SK-N-SH (cell line): ENCODE measurements around the gene ESCO1.

Experiments used
- TAF1 ChIP-seq: IDR thresholded peaks from 2 replicates; pipeline ENCODE4 v1.6.1; 2012; ENCODE audit warnings: low read depth, mild to moderate bottlenecking, low read length, moderate library complexity, borderline replicate concordance
- YY1 ChIP-seq: IDR thresholded peaks from 2 replicates; pipeline ENCODE4 v1.4.0; 2012; ENCODE audit warnings: low read depth, mild to moderate bottlenecking
- TF ChIP-seq, protein P1 (sequence below): fragments of 200-600 bp; sonication (generic); IDR thresholded peaks from 2 replicates; pipeline ENCODE4 v1.6.1; 2017; ENCODE audit warnings: antibody characterized with exemption, mild to moderate bottlenecking, moderate library complexity

DNA sequence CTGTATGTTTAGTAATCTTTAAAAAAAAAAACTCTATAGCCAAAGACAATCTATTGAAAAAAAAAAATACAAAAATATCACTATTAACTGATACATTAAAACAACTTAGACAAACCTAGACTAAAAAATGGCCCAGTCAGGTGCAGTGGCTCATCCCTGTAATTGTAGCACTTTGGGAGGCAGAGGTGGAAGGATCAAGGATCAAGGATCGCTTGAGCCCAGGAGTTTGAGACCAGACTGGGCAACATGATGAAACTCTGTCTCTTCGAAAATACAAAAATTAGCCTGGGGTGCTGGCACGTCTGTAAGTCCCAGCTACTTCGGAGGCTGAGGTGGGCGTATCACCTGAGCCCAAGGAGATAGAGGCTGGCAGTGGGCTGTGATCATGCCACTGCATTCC is 16.1 kb downstream of the ESCO1 start:
- TF ChIP-seq, protein P1, sequence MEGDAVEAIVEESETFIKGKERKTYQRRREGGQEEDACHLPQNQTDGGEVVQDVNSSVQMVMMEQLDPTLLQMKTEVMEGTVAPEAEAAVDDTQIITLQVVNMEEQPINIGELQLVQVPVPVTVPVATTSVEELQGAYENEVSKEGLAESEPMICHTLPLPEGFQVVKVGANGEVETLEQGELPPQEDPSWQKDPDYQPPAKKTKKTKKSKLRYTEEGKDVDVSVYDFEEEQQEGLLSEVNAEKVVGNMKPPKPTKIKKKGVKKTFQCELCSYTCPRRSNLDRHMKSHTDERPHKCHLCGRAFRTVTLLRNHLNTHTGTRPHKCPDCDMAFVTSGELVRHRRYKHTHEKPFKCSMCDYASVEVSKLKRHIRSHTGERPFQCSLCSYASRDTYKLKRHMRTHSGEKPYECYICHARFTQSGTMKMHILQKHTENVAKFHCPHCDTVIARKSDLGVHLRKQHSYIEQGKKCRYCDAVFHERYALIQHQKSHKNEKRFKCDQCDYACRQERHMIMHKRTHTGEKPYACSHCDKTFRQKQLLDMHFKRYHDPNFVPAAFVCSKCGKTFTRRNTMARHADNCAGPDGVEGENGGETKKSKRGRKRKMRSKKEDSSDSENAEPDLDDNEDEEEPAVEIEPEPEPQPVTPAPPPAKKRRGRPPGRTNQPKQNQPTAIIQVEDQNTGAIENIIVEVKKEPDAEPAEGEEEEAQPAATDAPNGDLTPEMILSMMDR: no peak
- TF ChIP-seq YY1 (no peak), TAF1 (no peak)
